ENCODE results near the gene TAS2R38.

The TAS2R38 gene

GRCh38 chr7:141949021-141949420 lies 24.6 kb downstream of the TAS2R38 start:
- TF ChIP-seq CREB1 (IDR thresholded peaks at IDR 0.05; ENCODE audit: low read depth) (no peak), YY1 (IDR thresholded peaks at IDR 0.05; ENCODE audit: low read depth) (no peak), TEAD4 (IDR thresholded peaks at IDR 0.05) (no peak), MAX (IDR thresholded peaks at IDR 0.05) (no peak), NFIC (IDR thresholded peaks at IDR 0.05) (no peak), REST (IDR thresholded peaks at IDR 0.05; ENCODE audit: low read depth) (no peak), USF1 (IDR thresholded peaks at IDR 0.05) (no peak)

GRCh38 chr7:141946796-141947195 lies 26.8 kb downstream of the TAS2R38 start, which contains the start of gene CLEC5A:
CLEC5A (minus strand) TSS chr7:141946974; CDS start chr7:141946292, 682 bp downstream.
- TF ChIP-seq ZBTB7A (IDR thresholded peaks at IDR 0.05; ENCODE audit: low read depth) (no peak), NFIC (IDR thresholded peaks at IDR 0.05) (no peak), TAF1 (IDR thresholded peaks at IDR 0.05; ENCODE audit: low read depth) (no peak), YY1 (IDR thresholded peaks at IDR 0.05; ENCODE audit: low read depth) (no peak), FOXM1 (IDR thresholded peaks at IDR 0.05; ENCODE audit: borderline replicate concordance, low read depth) (no peak), EGR1 (IDR thresholded peaks at IDR 0.05) (no peak), REST (IDR thresholded peaks at IDR 0.05; ENCODE audit: low read depth) (no peak)

DNA sequence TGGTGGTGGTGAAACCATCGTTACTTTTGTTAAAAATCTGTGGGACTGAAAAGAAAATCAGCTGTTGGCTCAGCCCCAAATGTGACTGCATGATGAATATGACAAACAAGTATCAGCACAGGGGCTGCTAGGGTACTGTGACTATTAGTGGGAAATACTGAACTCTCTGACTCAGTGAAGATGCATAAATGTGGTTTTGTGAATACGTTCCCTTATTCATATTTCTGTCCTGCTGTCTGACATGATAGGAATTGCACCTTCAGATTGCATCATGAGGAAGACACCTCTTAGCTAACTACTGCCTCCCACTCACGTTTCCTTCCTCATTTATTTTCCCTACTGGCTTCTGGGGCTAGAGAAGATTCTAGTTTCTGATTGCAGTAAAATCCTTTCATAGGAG lies 28.2 kb downstream of the TAS2R38 start:
- TF ChIP-seq CEBPB (IDR thresholded peaks at IDR 0.05), result no peak
- TF ChIP-seq USF1 (IDR thresholded peaks at IDR 0.05), result no peak
- no peak for TF ChIP-seq EGR1 (IDR thresholded peaks at IDR 0.05)
- no peak for TF ChIP-seq TAF1 (IDR thresholded peaks at IDR 0.05; ENCODE audit: low read depth)
- no peak for TF ChIP-seq MAX (IDR thresholded peaks at IDR 0.05)
- TF ChIP-seq EP300 (IDR thresholded peaks at IDR 0.05; ENCODE audit: borderline replicate concordance), result no peak
- TF ChIP-seq YY1 (IDR thresholded peaks at IDR 0.05; ENCODE audit: low read depth), result no peak
- no peak for TF ChIP-seq FOXM1 (IDR thresholded peaks at IDR 0.05; ENCODE audit: borderline replicate concordance, low read depth)
- no peak for TF ChIP-seq REST (IDR thresholded peaks at IDR 0.05; ENCODE audit: low read depth)
- TF ChIP-seq NFIC (IDR thresholded peaks at IDR 0.05), result no peak
- no peak for TF ChIP-seq CREB1 (IDR thresholded peaks at IDR 0.05; ENCODE audit: low read depth)
- TF ChIP-seq RAD21 (IDR thresholded peaks at IDR 0.05; ENCODE audit: low read depth), result no peak
- TF ChIP-seq TCF12 (IDR thresholded peaks at IDR 0.05; ENCODE audit: low read depth), result no peak

- TF ChIP-seq FOXM1 (IDR thresholded peaks at IDR 0.05; ENCODE audit: borderline replicate concordance, low read depth) (no peak), EGR1 (IDR thresholded peaks at IDR 0.05) (no peak), RAD21 (IDR thresholded peaks at IDR 0.05; ENCODE audit: low read depth) (no peak), CREB1 (IDR thresholded peaks at IDR 0.05; ENCODE audit: low read depth) (no peak), TAF1 (IDR thresholded peaks at IDR 0.05; ENCODE audit: low read depth) (no peak), ZBTB7A (IDR thresholded peaks at IDR 0.05; ENCODE audit: low read depth) (no peak), TCF12 (IDR thresholded peaks at IDR 0.05; ENCODE audit: low read depth) (no peak), REST (IDR thresholded peaks at IDR 0.05; ENCODE audit: low read depth) (no peak), NFIC (IDR thresholded peaks at IDR 0.05) (no peak), MAX (IDR thresholded peaks at IDR 0.05) (no peak), CEBPB (IDR thresholded peaks at IDR 0.05) (no peak), TEAD4 (IDR thresholded peaks at IDR 0.05) (no peak), YY1 (IDR thresholded peaks at IDR 0.05; ENCODE audit: low read depth) (no peak), USF1 (IDR thresholded peaks at IDR 0.05) (no peak), EP300 (IDR thresholded peaks at IDR 0.05; ENCODE audit: borderline replicate concordance) (no peak)
Measured at GRCh38 chr7:141944811-141945210, 28.8 kb downstream of the TAS2R38 start.

Measured in Ishikawa (cell line).